OCI-LY1 (cell line): Measurements from ENCODE around the gene CTDSPL.

Experiments
- CTCF ChIP-seq: fragments of 200-600 bp; sonication (generic), shearing (Covaris generic); IDR thresholded peaks from 2 replicates; pipeline ENCODE4 v1.5.1; 2017; ENCODE audit warnings: mild to moderate bottlenecking, antibody characterized with exemption, low read length, moderate library complexity, mixed read lengths
- EZH2 ChIP-seq: fragments of 200-600 bp; sonication (generic), shearing (Covaris generic); IDR thresholded peaks from 2 replicates; pipeline ENCODE4 v1.8.0; 2017; ENCODE audit warnings: borderline replicate concordance, mixed run types, mild to moderate bottlenecking, antibody characterized with exemption, low read length, moderate library complexity, mixed read lengths

- TF ChIP-seq CTCF (no peak), EZH2 (no peak)
These were observed 146.6 kb downstream of the CTDSPL start for GRCh38 chr3:38008191-38008701.
